PC-9 (cell line): ENCODE measurements around the gene ABCC3. TPM values are rescaled to one million over a fixed set of nuclear protein-coding genes. Genes with fewer than 3 reads are reported as not detected.

ENCODE experiments used
- BruUV-seq: library from RNA; stranded (reverse); fragments of 400-500 nt; replicated peaks from 2 replicates; lab custom pipeline; 2021; lab: Mats Ljungman, UMichigan
- CTCF ChIA-PET: fragments of 300-600 bp; sonication (Branson Sonifier 250); formaldehyde crosslinking; loops from one replicate; lab custom pipeline; 2022; ENCODE audit warnings: antibody characterized with exemption; lab: Charles Lee
- POLR2A ChIA-PET: fragments of 300-600 bp; sonication (Branson Sonifier 250); formaldehyde crosslinking; loops from one replicate; lab custom pipeline; 2022; ENCODE audit warnings: antibody characterized with exemption; ENCODE audit not compliant: unreplicated experiment; lab: Charles Lee
- DNase-seq, 2 experiments: peaks; one replicate each; pipeline versions ENCODE4 v3.0.0 to v3.0.0-alpha.2; 2015 to 2022; ENCODE audit warnings: mixed read lengths in 1 of 2
- H2AFZ ChIP-seq: fragments of 200-600 bp; sonication (generic); 2 replicates; pipeline ENCODE4 v1.8.1; 2017; ENCODE audit warnings: antibody characterized with exemption
- H3F3A ChIP-seq: fragments of 200-600 bp; sonication (generic); 2 replicates; pipeline ENCODE4 v1.8.1; 2017; ENCODE audit warnings: antibody characterized with exemption, mild to moderate bottlenecking, low read depth; ENCODE audit not compliant: insufficient read depth
- H3K27ac ChIP-seq: fragments of 200-600 bp; sonication (generic); 2 replicates; pipeline ENCODE4 v1.6.1; 2016; ENCODE audit warnings: mixed run types
- H3K27me3 ChIP-seq: fragments of 200-600 bp; sonication (generic); 2 replicates; pipeline ENCODE4 v1.6.1; 2016; ENCODE audit warnings: low read depth, mixed run types; ENCODE audit not compliant: insufficient read depth
- H3K36me3 ChIP-seq: fragments of 200-600 bp; sonication (generic); 2 replicates; pipeline ENCODE4 v1.6.1; 2016; ENCODE audit warnings: low read depth, mixed run types
- H3K4me1 ChIP-seq: fragments of 200-600 bp; sonication (generic); replicated peaks from 2 replicates; pipeline ENCODE4 v1.6.1; 2016; ENCODE audit warnings: mixed run types; ENCODE audit not compliant: insufficient read depth
- H3K4me2 ChIP-seq: fragments of 200-600 bp; sonication (generic); 2 replicates; pipeline ENCODE4 v1.6.1; 2017; ENCODE audit warnings: mixed run types
- H3K4me3 ChIP-seq: fragments of 200-600 bp; sonication (generic); 2 replicates; pipeline ENCODE4 v1.6.1; 2016; ENCODE audit warnings: mixed run types
- H3K79me2 ChIP-seq: fragments of 200-600 bp; sonication (generic); 2 replicates; pipeline ENCODE4 v1.6.1; 2017; ENCODE audit warnings: low read depth, mixed run types
- H3K9me2 ChIP-seq: fragments of 200-600 bp; sonication (generic); 2 replicates; pipeline ENCODE4 v1.8.1; 2017; ENCODE audit warnings: mild to moderate bottlenecking; ENCODE audit not compliant: insufficient read depth
- H3K9me3 ChIP-seq: fragments of 200-600 bp; sonication (generic); 2 replicates; pipeline ENCODE4 v1.8.1; 2016; ENCODE audit warnings: low read depth; ENCODE audit not compliant: insufficient read depth
- H4K20me1 ChIP-seq: fragments of 200-600 bp; sonication (generic); 2 replicates; pipeline ENCODE4 v1.8.1; 2017; ENCODE audit not compliant: insufficient read depth
- EZH2 ChIP-seq: fragments of 200-600 bp; sonication (generic); IDR thresholded peaks from 2 replicates; pipeline ENCODE4 v1.8.0; 2017; ENCODE audit warnings: antibody characterized with exemption, low read depth
- intact Hi-C: fragments of 100-400 bp; cut with micrococcal nuclease; formaldehyde crosslinking; loops from one replicate; pipeline ENCODE4 v1.10.0; 2022; ENCODE audit not compliant: unreplicated experiment
- total RNA-seq: library from RNA; stranded (reverse); gene quantifications from 2 replicates; pipeline ENCODE4 v1.2.3, GENCODE V29; 2021
- TF ChIP-seq, protein P1 (sequence below): fragments of 200-600 bp; sonication (generic); conservative IDR thresholded peaks from 2 replicates; pipeline ENCODE4 v1.6.1; 2017; ENCODE audit warnings: mixed run types, antibody characterized with exemption, mild to moderate bottlenecking, moderate library complexity

Gene ABCC3
- total RNA-seq, 1 experiment from 2014 or later: 221 TPM

DNA sequence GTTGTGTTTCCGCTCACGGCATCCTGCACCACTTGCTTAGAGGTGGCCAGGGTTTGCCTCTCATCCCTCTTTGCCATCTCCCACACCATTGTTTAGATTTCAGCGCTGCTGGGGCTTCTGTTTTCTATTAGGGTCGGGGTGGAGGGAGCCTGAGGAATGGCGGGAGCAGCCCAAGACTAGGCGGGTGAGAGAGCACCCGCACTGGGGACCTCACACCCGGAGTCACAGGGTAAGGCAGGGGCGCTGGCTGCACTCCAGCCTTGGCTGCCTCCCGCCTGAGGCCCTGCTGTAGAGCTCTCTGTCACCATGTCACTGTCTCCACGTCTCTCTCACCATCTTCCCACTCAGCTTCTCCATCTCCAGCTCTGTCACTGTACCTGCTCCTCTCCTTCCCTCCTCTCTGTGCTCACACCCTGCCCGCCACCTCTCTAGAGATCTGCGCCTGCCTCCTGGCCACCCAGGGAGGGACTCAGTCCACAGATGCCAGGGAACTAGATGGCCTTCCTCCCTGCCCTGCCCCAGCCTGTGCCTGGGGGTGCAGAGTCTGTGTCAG lies 32.8 kb upstream of the ABCC3 start:
- intact Hi-C loops: no loop called here
- H2AFZ ChIP-seq: no peak overlapping the region
- no peak overlapping the region for H3K27ac ChIP-seq
- no peaks in the 10 kb centered on the region for H3K79me2 ChIP-seq
- no peaks in the 10 kb centered on the region for H3K36me3 ChIP-seq
- H4K20me1 ChIP-seq: no peaks in the 10 kb centered on the region
- H3K4me1 ChIP-seq: no peaks in the 10 kb centered on the region
- H3K9me2 ChIP-seq: no peaks in the 10 kb centered on the region
- no TSS peak for BruUV-seq
- no peaks in the 10 kb centered on the region for H3F3A ChIP-seq
- DNase-seq: no peak
- no peak overlapping the region for H3K4me2 ChIP-seq
- H3K4me3 ChIP-seq: no peak overlapping the region
- ChIA-PET POLR2A (no interaction called here), CTCF (no interaction called here)
- H3K9me3 ChIP-seq: no peaks in the 10 kb centered on the region
- peaks cover 75% of the 10 kb centered on the region for H3K27me3 ChIP-seq
- no peak for TF ChIP-seq EZH2
- TF ChIP-seq, protein P1, sequence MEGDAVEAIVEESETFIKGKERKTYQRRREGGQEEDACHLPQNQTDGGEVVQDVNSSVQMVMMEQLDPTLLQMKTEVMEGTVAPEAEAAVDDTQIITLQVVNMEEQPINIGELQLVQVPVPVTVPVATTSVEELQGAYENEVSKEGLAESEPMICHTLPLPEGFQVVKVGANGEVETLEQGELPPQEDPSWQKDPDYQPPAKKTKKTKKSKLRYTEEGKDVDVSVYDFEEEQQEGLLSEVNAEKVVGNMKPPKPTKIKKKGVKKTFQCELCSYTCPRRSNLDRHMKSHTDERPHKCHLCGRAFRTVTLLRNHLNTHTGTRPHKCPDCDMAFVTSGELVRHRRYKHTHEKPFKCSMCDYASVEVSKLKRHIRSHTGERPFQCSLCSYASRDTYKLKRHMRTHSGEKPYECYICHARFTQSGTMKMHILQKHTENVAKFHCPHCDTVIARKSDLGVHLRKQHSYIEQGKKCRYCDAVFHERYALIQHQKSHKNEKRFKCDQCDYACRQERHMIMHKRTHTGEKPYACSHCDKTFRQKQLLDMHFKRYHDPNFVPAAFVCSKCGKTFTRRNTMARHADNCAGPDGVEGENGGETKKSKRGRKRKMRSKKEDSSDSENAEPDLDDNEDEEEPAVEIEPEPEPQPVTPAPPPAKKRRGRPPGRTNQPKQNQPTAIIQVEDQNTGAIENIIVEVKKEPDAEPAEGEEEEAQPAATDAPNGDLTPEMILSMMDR: no peak

DNA sequence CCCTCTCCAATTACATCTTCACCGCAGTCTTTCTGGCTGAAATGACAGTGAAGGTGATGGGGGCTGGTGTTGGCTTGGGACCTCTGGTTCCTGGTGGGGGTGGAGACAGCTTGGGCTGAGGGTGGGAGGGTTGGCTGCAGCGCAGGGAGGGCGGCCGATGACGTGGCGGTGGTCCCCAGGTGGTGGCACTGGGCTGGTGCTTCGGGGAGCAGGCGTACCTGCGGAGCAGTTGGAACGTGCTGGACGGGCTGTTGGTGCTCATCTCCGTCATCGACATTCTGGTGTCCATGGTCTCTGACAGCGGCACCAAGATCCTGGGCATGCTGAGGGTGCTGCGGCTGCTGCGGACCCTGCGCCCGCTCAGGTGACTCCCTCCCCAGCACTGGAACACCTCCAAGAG lies 31.8 kb upstream of the ABCC3 start:
- H3K36me3 ChIP-seq: no peaks in the 10 kb centered on the region
- peaks cover 84% of the 10 kb centered on the region for H3K27me3 ChIP-seq
- H3K4me1 ChIP-seq: no peaks in the 10 kb centered on the region
- CTCF ChIA-PET: no interaction called here
- H3K79me2 ChIP-seq: no peaks in the 10 kb centered on the region
- BruUV-seq: no TSS peak
- no peaks in the 10 kb centered on the region for H3K9me2 ChIP-seq
- intact Hi-C loops: no loop called here
- TF ChIP-seq, protein P1: no peak
- TF ChIP-seq EZH2: no peak
- no peaks in the 10 kb centered on the region for H3K9me3 ChIP-seq
- H4K20me1 ChIP-seq: no peaks in the 10 kb centered on the region
- no peak for DNase-seq
- H3K27ac ChIP-seq: no peak overlapping the region
- H3F3A ChIP-seq: no peaks in the 10 kb centered on the region
- POLR2A ChIA-PET: no interaction called here
- H3K4me3 ChIP-seq: no peak overlapping the region
- H3K4me2 ChIP-seq: no peak overlapping the region
- no peak overlapping the region for H2AFZ ChIP-seq

DNA sequence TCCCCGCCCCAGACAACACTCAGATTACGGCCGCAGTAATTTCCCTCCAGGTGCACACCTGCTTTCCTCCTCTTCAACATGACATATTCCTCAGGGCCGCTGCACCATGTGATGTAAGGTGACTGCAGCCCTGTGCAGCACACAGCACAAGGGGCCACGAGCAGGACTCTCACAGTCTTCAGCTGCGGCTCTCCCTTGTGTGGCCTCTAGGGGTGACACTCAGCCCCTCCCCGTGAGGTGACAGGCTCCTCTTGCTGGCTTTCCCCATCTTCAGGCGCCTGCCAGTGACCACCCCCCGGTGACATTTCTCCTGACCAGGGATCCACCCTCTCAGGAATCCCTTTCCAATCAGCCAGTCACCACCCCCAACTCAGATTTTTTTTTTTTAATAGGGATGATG lies 31.3 kb upstream of the ABCC3 start:
- CTCF ChIA-PET: no interaction called here
- BruUV-seq: no TSS peak
- intact Hi-C loops: no loop called here
- POLR2A ChIA-PET: no interaction called here
- H2AFZ ChIP-seq: no peak overlapping the region
- H3K27me3 ChIP-seq: peaks cover 89% of the 10 kb centered on the region
- no peaks in the 10 kb centered on the region for H3K36me3 ChIP-seq
- H3K4me3 ChIP-seq: no peak overlapping the region
- H4K20me1 ChIP-seq: no peaks in the 10 kb centered on the region
- TF ChIP-seq, protein P1: peak; percentile 51
- TF ChIP-seq EZH2: no peak
- no peak for DNase-seq
- no peak overlapping the region for H3K27ac ChIP-seq
- no peaks in the 10 kb centered on the region for H3K79me2 ChIP-seq
- no peaks in the 10 kb centered on the region for H3K4me1 ChIP-seq
- H3K9me2 ChIP-seq: no peaks in the 10 kb centered on the region
- H3K4me2 ChIP-seq: no peak overlapping the region
- H3K9me3 ChIP-seq: no peaks in the 10 kb centered on the region
- H3F3A ChIP-seq: no peaks in the 10 kb centered on the region
